ENCODE data around the gene AKAP13. TPM values are rescaled to one million over a fixed set of nuclear protein-coding genes. Genes with fewer than 3 reads are reported as not detected.

Gene AKAP13
- total RNA-seq, 1 donor from 2014 or later: 84.9 TPM

- ATAC-seq: no peak
Measured at GRCh38 chr15:85389772-85390171, 9.4 kb downstream of the AKAP13 start.

GRCh38 chr15:85393210-85393609 lies 12.8 kb downstream of the AKAP13 start:
- ATAC-seq: no peak

GRCh38 chr15:85394554-85395333 lies 14.3 kb downstream of the AKAP13 start:
- no peak for ATAC-seq

- no peak for ATAC-seq
Measured at GRCh38 chr15:85396554-85396953, 16.2 kb downstream of the AKAP13 start.

- ATAC-seq: no peak
Measured at GRCh38 chr15:85397151-85397550, 16.7 kb downstream of the AKAP13 start.

GRCh38 chr15:85397926-85398325 lies 17.5 kb downstream of the AKAP13 start:
- no peak for ATAC-seq

- no peak for ATAC-seq
Measured at GRCh38 chr15:85398822-85399221, 18.4 kb downstream of the AKAP13 start.

- no peak for ATAC-seq
Measured at GRCh38 chr15:85399627-85400026, 19.2 kb downstream of the AKAP13 start.

GRCh38 chr15:85400606-85401005 lies 20.2 kb downstream of the AKAP13 start:
- no peak for ATAC-seq

- ATAC-seq: no peak
Measured at GRCh38 chr15:85401108-85401774, 20.8 kb downstream of the AKAP13 start.

GRCh38 chr15:85402195-85402881 lies 21.9 kb downstream of the AKAP13 start:
- no peak for ATAC-seq

- ATAC-seq: no peak
Measured at GRCh38 chr15:85403745-85404144, 23.3 kb downstream of the AKAP13 start.

- no peak for ATAC-seq
Measured at GRCh38 chr15:85404176-85404917, 23.9 kb downstream of the AKAP13 start.

GRCh38 chr15:85404918-85405866 lies 24.8 kb downstream of the AKAP13 start:
- ATAC-seq: peak; percentile 40

GRCh38 chr15:85406916-85407315 lies 26.5 kb downstream of the AKAP13 start:
- no peak for ATAC-seq

GRCh38 chr15:85407421-85408269 lies 27.2 kb downstream of the AKAP13 start:
- ATAC-seq: peak; percentile 82

GRCh38 chr15:85408270-85408746 lies 27.9 kb downstream of the AKAP13 start:
- peak; percentile 48 for ATAC-seq

- ATAC-seq: no peak
Measured at GRCh38 chr15:85412066-85412465, 31.7 kb downstream of the AKAP13 start.

- peak; percentile 95 for ATAC-seq
Measured at GRCh38 chr15:85412956-85413854, 32.8 kb downstream of the AKAP13 start.
